ENCODE results near the gene SUGCT.

The SUGCT gene

GRCh38 chr7:40499718-40500117 lies 364.9 kb downstream of the SUGCT start:
- Histone ChIP-seq H3K36me3 (ENCODE audit: insufficient read depth, insufficient read length, low read length) (no peaks in the 10 kb centered on the region), H3K9me3 (ENCODE audit: insufficient read depth, low read length) (no peaks in the 10 kb centered on the region), H3K27me3 (ENCODE audit: insufficient read depth, insufficient read length) (no peaks in the 10 kb centered on the region), H3K4me1 (ENCODE audit: insufficient read depth, insufficient read length) (no peaks in the 10 kb centered on the region), H3K4me3 (ENCODE audit: insufficient read length, low read depth) (no peak overlapping the region), H3K9ac (ENCODE audit: insufficient read length, low read depth) (no peak overlapping the region)
- no peak for DNase-seq (ENCODE audit: low read depth, low spot score)
- no peak for TF ChIP-seq YY1 (IDR thresholded peaks at IDR 0.05; ENCODE audit: insufficient read depth, insufficient read length)
- no peak for TF ChIP-seq ZNF274 (IDR thresholded peaks at IDR 0.05; ENCODE audit: low read depth, low read length)

GRCh38 chr7:40500219-40500618 lies 365.4 kb downstream of the SUGCT start:
- DNase-seq (ENCODE audit: low read depth, low spot score), result no peak
- Histone ChIP-seq H3K36me3 (ENCODE audit: insufficient read depth, insufficient read length, low read length) (no peaks in the 10 kb centered on the region), H3K4me1 (ENCODE audit: insufficient read depth, insufficient read length) (no peaks in the 10 kb centered on the region), H3K4me3 (ENCODE audit: insufficient read length, low read depth) (no peak overlapping the region), H3K9ac (ENCODE audit: insufficient read length, low read depth) (no peak overlapping the region), H3K9me3 (ENCODE audit: insufficient read depth, low read length) (no peaks in the 10 kb centered on the region), H3K27me3 (ENCODE audit: insufficient read depth, insufficient read length) (no peaks in the 10 kb centered on the region)
- TF ChIP-seq ZNF274 (IDR thresholded peaks at IDR 0.05; ENCODE audit: low read depth, low read length) (no peak), SUZ12 (IDR thresholded peaks at IDR 0.05; ENCODE audit: extremely low read depth, insufficient read depth, insufficient read length) (no peak), YY1 (IDR thresholded peaks at IDR 0.05; ENCODE audit: insufficient read depth, insufficient read length) (no peak)

GRCh38 chr7:40502359-40502758 lies 367.6 kb downstream of the SUGCT start:
- TF ChIP-seq ZNF274 (IDR thresholded peaks at IDR 0.05; ENCODE audit: low read depth, low read length) (no peak), SUZ12 (IDR thresholded peaks at IDR 0.05; ENCODE audit: extremely low read depth, insufficient read depth, insufficient read length) (no peak), YY1 (IDR thresholded peaks at IDR 0.05; ENCODE audit: insufficient read depth, insufficient read length) (no peak)
- no peak overlapping the region for H3K9ac ChIP-seq (ENCODE audit: insufficient read length, low read depth)
- H3K9me3 ChIP-seq (ENCODE audit: insufficient read depth, low read length), result peaks cover 6% of the 10 kb centered on the region; the same call in 1 of the 2 replicates
- DNase-seq (ENCODE audit: low read depth, low spot score), result no peak
- H3K4me3 ChIP-seq (ENCODE audit: insufficient read length, low read depth), result no peak overlapping the region
- H3K36me3 ChIP-seq (ENCODE audit: insufficient read depth, insufficient read length, low read length), result no peaks in the 10 kb centered on the region
- H3K27me3 ChIP-seq (ENCODE audit: insufficient read depth, insufficient read length), result no peaks in the 10 kb centered on the region
- H3K4me1 ChIP-seq (ENCODE audit: insufficient read depth, insufficient read length), result no peaks in the 10 kb centered on the region

- no peak for DNase-seq (ENCODE audit: low read depth, low spot score)
- no peak for TF ChIP-seq SUZ12 (IDR thresholded peaks at IDR 0.05; ENCODE audit: extremely low read depth, insufficient read depth, insufficient read length)
- no peaks in the 10 kb centered on the region for H3K27me3 ChIP-seq (ENCODE audit: insufficient read depth, insufficient read length)
- peaks cover 2% of the 10 kb centered on the region for H3K4me1 ChIP-seq (ENCODE audit: insufficient read depth, insufficient read length)
- H3K4me3 ChIP-seq (ENCODE audit: insufficient read length, low read depth), result no peak overlapping the region
- H3K9ac ChIP-seq (ENCODE audit: insufficient read length, low read depth), result no peak overlapping the region
- H3K36me3 ChIP-seq (ENCODE audit: insufficient read depth, insufficient read length, low read length), result no peaks in the 10 kb centered on the region
- H3K9me3 ChIP-seq (ENCODE audit: insufficient read depth, low read length), result peaks cover 6% of the 10 kb centered on the region; the same call in 1 of the 2 replicates
Measured at GRCh38 chr7:40506158-40506557, 371.4 kb downstream of the SUGCT start.

- Histone ChIP-seq H3K4me3 (ENCODE audit: insufficient read length, low read depth) (no peak overlapping the region), H3K27me3 (ENCODE audit: insufficient read depth, insufficient read length) (no peaks in the 10 kb centered on the region), H3K36me3 (ENCODE audit: insufficient read depth, insufficient read length, low read length) (no peaks in the 10 kb centered on the region), H3K9me3 (ENCODE audit: insufficient read depth, low read length) (peaks cover 6% of the 10 kb centered on the region; the same call in 1 of the 2 replicates), H3K4me1 (ENCODE audit: insufficient read depth, insufficient read length) (peaks cover 2% of the 10 kb centered on the region), H3K9ac (ENCODE audit: insufficient read length, low read depth) (no peak overlapping the region)
- peak; percentile 18 for DNase-seq (ENCODE audit: low read depth, low spot score)
- TF ChIP-seq SUZ12 (IDR thresholded peaks at IDR 0.05; ENCODE audit: extremely low read depth, insufficient read depth, insufficient read length) (no peak), YY1 (IDR thresholded peaks at IDR 0.05; ENCODE audit: insufficient read depth, insufficient read length) (no peak), ZNF274 (IDR thresholded peaks at IDR 0.05; ENCODE audit: low read depth, low read length) (no peak)
Measured at GRCh38 chr7:40507166-40507565, 372.4 kb downstream of the SUGCT start.

GRCh38 chr7:40509287-40509996 lies 374.6 kb downstream of the SUGCT start:
- TF ChIP-seq SUZ12 (IDR thresholded peaks at IDR 0.05; ENCODE audit: extremely low read depth, insufficient read depth, insufficient read length), result no peak
- no peak for TF ChIP-seq ZNF274 (IDR thresholded peaks at IDR 0.05; ENCODE audit: low read depth, low read length)
- TF ChIP-seq YY1 (IDR thresholded peaks at IDR 0.05; ENCODE audit: insufficient read depth, insufficient read length), result no peak
- Histone ChIP-seq H3K4me1 (ENCODE audit: insufficient read depth, insufficient read length) (peaks cover 2% of the 10 kb centered on the region), H3K27me3 (ENCODE audit: insufficient read depth, insufficient read length) (no peaks in the 10 kb centered on the region), H3K4me3 (ENCODE audit: insufficient read length, low read depth) (no peak overlapping the region), H3K36me3 (ENCODE audit: insufficient read depth, insufficient read length, low read length) (no peaks in the 10 kb centered on the region), H3K9ac (ENCODE audit: insufficient read length, low read depth) (no peak overlapping the region), H3K9me3 (ENCODE audit: insufficient read depth, low read length) (peaks cover 6% of the 10 kb centered on the region; the same call in 1 of the 2 replicates)
- DNase-seq (ENCODE audit: low read depth, low spot score), result no peak

GRCh38 chr7:40516376-40516775 lies 381.6 kb downstream of the SUGCT start:
- H3K4me1 ChIP-seq (ENCODE audit: insufficient read depth, insufficient read length), result no peaks in the 10 kb centered on the region
- no peak overlapping the region for H3K9ac ChIP-seq (ENCODE audit: insufficient read length, low read depth)
- no peaks in the 10 kb centered on the region for H3K9me3 ChIP-seq (ENCODE audit: insufficient read depth, low read length)
- no peaks in the 10 kb centered on the region for H3K36me3 ChIP-seq (ENCODE audit: insufficient read depth, insufficient read length, low read length)
- TF ChIP-seq YY1 (IDR thresholded peaks at IDR 0.05; ENCODE audit: insufficient read depth, insufficient read length) (no peak), SUZ12 (IDR thresholded peaks at IDR 0.05; ENCODE audit: extremely low read depth, insufficient read depth, insufficient read length) (no peak), ZNF274 (IDR thresholded peaks at IDR 0.05; ENCODE audit: low read depth, low read length) (no peak)
- no peak overlapping the region for H3K4me3 ChIP-seq (ENCODE audit: insufficient read length, low read depth)
- DNase-seq (ENCODE audit: low read depth, low spot score), result no peak
- H3K27me3 ChIP-seq (ENCODE audit: insufficient read depth, insufficient read length), result no peaks in the 10 kb centered on the region
